Loucy (cell line): ENCODE results near the gene RAD51B.

ENCODE experiments used
- CTCF ChIP-seq: fragments of 200-600 bp; sonication (generic); conservative IDR thresholded peaks from 2 replicates; pipeline ENCODE4 v1.5.1; 2014; ENCODE audit warnings: mild to moderate bottlenecking, antibody characterized with exemption, low read length
- EZH2phosphoT487 ChIP-seq: fragments of 200-600 bp; IDR thresholded peaks from 2 replicates; pipeline ENCODE4 v1.6.1; 2018; ENCODE audit warnings: antibody characterized with exemption, mild to moderate bottlenecking, moderate library complexity, borderline replicate concordance

GRCh38 chr14:68734231-68734732, 914.7 kb downstream of the RAD51B start:
- no peak for TF ChIP-seq CTCF
- peak; percentile 50; the same call in 1 of the 2 replicates for TF ChIP-seq EZH2phosphoT487
